Suprapubic skin (tissue), 3 donors: Measurements from ENCODE around the gene DNHD1.

Experiments used
- POLR2A ChIP-seq, 2 donors: fragments of 450-650 bp; IDR thresholded peaks; one replicate each; pipeline ENCODE4 v1.6.1; 2017; ENCODE audit warnings: antibody characterized with exemption in 2 of 2, mild to moderate bottlenecking in 2 of 2, moderate library complexity in 2 of 2
- TF ChIP-seq, protein P1 (sequence below), 2 donors: fragments of 200-600 bp in 1 of 2; fragments of 450-650 bp in 1 of 2; sonication (generic) in 1 of 2; IDR thresholded peaks; one replicate each; pipeline ENCODE4 v1.5.1; 2016 to 2019; ENCODE audit warnings: antibody characterized with exemption in 2 of 2, mild to moderate bottlenecking in 1 of 2, moderate library complexity in 1 of 2

DNA sequence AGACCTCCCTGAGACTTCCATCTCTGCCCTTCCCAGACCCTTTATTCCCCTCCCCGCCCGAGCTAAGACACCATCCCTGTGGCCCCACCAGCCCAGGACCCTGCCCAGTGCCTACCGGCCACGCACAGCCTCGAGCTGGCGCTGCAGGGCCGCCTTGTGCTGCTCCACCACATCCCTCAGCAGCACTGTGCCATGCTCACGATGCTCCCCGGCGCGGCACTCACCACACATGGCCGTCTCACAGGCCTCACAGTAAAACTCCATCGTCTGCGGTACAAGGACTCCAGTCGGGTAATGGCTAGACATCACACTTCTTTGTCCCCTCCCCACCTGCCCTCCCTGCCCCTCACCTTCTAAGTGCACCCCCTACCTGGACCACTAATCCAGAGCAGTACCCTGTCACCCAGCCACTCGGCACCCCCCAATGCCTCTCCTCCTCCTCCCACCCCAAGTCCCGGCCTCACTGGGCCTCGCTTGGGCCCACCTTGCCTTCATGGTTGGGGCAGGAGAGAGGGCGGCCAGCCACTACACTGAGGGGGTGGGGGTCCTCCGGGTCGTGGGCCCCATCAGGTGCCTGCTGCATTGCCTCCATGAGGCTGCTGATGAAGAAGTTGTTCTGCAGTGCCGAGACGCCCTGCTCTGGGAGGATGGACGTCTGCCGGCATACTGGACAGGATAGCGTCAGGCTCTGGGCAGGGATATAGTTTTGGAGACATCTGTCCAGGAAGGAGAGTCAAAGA lies 39.3 kb upstream of the DNHD1 start:
- TF ChIP-seq, protein P1, sequence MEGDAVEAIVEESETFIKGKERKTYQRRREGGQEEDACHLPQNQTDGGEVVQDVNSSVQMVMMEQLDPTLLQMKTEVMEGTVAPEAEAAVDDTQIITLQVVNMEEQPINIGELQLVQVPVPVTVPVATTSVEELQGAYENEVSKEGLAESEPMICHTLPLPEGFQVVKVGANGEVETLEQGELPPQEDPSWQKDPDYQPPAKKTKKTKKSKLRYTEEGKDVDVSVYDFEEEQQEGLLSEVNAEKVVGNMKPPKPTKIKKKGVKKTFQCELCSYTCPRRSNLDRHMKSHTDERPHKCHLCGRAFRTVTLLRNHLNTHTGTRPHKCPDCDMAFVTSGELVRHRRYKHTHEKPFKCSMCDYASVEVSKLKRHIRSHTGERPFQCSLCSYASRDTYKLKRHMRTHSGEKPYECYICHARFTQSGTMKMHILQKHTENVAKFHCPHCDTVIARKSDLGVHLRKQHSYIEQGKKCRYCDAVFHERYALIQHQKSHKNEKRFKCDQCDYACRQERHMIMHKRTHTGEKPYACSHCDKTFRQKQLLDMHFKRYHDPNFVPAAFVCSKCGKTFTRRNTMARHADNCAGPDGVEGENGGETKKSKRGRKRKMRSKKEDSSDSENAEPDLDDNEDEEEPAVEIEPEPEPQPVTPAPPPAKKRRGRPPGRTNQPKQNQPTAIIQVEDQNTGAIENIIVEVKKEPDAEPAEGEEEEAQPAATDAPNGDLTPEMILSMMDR (IDR thresholded peaks at IDR 0.05), result no peak
- no peak for TF ChIP-seq POLR2A (IDR thresholded peaks at IDR 0.05)
